ENCODE data around the gene RNF175. TPM values are rescaled to one million over a fixed set of nuclear protein-coding genes. Genes with fewer than 3 reads are reported as not detected.

The RNF175 gene
- total RNA-seq, 1 experiment from 2014 or later, result 5.4 TPM

GRCh38 chr4:153781717-153782416, 22.0 kb upstream of the RNF175 start:
- TF ChIP-seq, protein P1, sequence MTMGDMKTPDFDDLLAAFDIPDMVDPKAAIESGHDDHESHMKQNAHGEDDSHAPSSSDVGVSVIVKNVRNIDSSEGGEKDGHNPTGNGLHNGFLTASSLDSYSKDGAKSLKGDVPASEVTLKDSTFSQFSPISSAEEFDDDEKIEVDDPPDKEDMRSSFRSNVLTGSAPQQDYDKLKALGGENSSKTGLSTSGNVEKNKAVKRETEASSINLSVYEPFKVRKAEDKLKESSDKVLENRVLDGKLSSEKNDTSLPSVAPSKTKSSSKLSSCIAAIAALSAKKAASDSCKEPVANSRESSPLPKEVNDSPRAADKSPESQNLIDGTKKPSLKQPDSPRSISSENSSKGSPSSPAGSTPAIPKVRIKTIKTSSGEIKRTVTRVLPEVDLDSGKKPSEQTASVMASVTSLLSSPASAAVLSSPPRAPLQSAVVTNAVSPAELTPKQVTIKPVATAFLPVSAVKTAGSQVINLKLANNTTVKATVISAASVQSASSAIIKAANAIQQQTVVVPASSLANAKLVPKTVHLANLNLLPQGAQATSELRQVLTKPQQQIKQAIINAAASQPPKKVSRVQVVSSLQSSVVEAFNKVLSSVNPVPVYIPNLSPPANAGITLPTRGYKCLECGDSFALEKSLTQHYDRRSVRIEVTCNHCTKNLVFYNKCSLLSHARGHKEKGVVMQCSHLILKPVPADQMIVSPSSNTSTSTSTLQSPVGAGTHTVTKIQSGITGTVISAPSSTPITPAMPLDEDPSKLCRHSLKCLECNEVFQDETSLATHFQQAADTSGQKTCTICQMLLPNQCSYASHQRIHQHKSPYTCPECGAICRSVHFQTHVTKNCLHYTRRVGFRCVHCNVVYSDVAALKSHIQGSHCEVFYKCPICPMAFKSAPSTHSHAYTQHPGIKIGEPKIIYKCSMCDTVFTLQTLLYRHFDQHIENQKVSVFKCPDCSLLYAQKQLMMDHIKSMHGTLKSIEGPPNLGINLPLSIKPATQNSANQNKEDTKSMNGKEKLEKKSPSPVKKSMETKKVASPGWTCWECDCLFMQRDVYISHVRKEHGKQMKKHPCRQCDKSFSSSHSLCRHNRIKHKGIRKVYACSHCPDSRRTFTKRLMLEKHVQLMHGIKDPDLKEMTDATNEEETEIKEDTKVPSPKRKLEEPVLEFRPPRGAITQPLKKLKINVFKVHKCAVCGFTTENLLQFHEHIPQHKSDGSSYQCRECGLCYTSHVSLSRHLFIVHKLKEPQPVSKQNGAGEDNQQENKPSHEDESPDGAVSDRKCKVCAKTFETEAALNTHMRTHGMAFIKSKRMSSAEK (CRISPR knock-in tag; IDR thresholded peaks at IDR 0.05; ENCODE audit: borderline replicate concordance), result 0 out of 2 replicates have a peak, but pooled peaks have one; percentile 9
- TF ChIP-seq, protein P2, sequence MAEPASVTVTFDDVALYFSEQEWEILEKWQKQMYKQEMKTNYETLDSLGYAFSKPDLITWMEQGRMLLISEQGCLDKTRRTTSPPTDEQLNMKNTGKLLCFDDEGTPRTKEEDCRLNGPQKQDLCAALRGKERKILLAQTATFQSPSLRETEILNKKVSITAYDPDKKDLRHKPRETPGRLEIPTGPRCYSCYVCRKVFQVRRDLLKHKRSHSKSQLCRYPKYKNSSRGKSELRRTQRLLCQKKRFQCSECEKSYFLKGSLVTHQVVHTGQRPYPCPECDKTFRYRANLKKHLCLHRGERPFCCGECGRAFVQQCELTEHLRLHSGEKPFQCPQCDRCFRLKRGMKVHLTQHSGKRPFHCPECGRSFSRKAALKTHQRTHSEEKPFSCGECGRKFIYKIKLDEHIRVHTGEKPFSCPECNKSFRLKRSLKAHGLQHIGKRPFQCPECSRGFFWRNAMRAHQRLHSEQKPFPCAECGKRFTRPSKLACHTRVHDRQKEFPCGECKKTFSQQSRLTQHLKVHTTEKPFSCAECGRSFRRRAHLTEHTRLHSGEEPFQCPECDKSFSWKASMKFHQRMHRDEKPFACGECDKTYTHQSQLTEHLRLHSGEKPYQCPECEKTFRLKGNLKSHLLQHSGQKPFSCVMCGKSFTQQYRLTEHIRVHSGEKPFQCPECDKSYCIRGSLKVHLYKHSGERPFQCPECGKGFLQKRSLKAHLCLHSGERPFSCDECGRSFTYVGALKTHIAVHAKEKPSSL (CRISPR knock-in tag; conservative IDR thresholded peaks at IDR 0.05), result peak; percentile 72; the same call in 1 of the 2 replicates
- TF ChIP-seq JAZF1 (CRISPR knock-in tag; IDR thresholded peaks at IDR 0.05) (no peak), ZNF671 (CRISPR knock-in tag; IDR thresholded peaks at IDR 0.05) (0 out of 2 replicates have a peak, but pooled peaks have one; percentile 13), SP1 (CRISPR knock-in tag; conservative IDR thresholded peaks at IDR 0.05) (no peak)
- TF ChIP-seq, protein P3, sequence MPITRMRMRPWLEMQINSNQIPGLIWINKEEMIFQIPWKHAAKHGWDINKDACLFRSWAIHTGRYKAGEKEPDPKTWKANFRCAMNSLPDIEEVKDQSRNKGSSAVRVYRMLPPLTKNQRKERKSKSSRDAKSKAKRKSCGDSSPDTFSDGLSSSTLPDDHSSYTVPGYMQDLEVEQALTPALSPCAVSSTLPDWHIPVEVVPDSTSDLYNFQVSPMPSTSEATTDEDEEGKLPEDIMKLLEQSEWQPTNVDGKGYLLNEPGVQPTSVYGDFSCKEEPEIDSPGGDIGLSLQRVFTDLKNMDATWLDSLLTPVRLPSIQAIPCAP (CRISPR knock-in tag; IDR thresholded peaks at IDR 0.05), result no peak
- Mint-ChIP-seq H3K9me3 (peaks cover 10% of the 10 kb centered on the region), H3K27me3 (ENCODE audit: low read depth) (no peaks in the 10 kb centered on the region), H3K4me3 (peak overlapping the region; percentile 33; the same call in 1 of the 2 replicates), H3K36me3 (peaks cover 80% of the 10 kb centered on the region), H3K27ac (peak overlapping the region; percentile 89), H3K4me1 (peaks cover 59% of the 10 kb centered on the region)
- ChIA-PET POLR2A (interaction anchor here (1.4 to 1.9 kb wide), 2 partner anchors 9 to 11 kb away, joined by 6 to 17 read pairs; no protein-coding TSS in a partner anchor), CTCF (interaction anchor here (0.7 to 2.4 kb wide), 10 partner anchors 9 to 301 kb away, joined by 3 to 21 read pairs (median 7); no protein-coding TSS in a partner anchor)
- DNase-seq (ENCODE audit: low spot score) (peak; percentile 38), ATAC-seq (peak; percentile 62)

GRCh38 chr4:153781280-153781679, 21.5 kb upstream of the RNF175 start:
- ATAC-seq (peak; percentile 27), DNase-seq (ENCODE audit: low spot score) (no peak)
- Mint-ChIP-seq H3K4me1 (peaks cover 64% of the 10 kb centered on the region), H3K27ac (peak overlapping the region; percentile 89), H3K36me3 (peaks cover 74% of the 10 kb centered on the region), H3K27me3 (ENCODE audit: low read depth) (no peaks in the 10 kb centered on the region), H3K4me3 (no peak overlapping the region), H3K9me3 (peaks cover 10% of the 10 kb centered on the region)
- no peak for TF ChIP-seq ZMAT4 (CRISPR knock-in tag; IDR thresholded peaks at IDR 0.05)
- no peak for TF ChIP-seq EMX1 (CRISPR knock-in tag; IDR thresholded peaks at IDR 0.05)
- TF ChIP-seq FOXP1 (CRISPR knock-in tag; IDR thresholded peaks at IDR 0.05; ENCODE audit: borderline replicate concordance), result peak; percentile 21; the same call in 1 of the 2 replicates
- no peak for TF ChIP-seq CTCF (IDR thresholded peaks at IDR 0.05)
- TF ChIP-seq, protein P1 (CRISPR knock-in tag; IDR thresholded peaks at IDR 0.05; ENCODE audit: borderline replicate concordance), result no peak
- no peak for TF ChIP-seq ZNF219 (CRISPR knock-in tag; IDR thresholded peaks at IDR 0.05; ENCODE audit: borderline replicate concordance)
- TF ChIP-seq CBFB (CRISPR knock-in tag; IDR thresholded peaks at IDR 0.05; ENCODE audit: low read depth), result no peak
- POLR2A ChIA-PET, result interaction anchor here (1.4 to 1.9 kb wide), 2 partner anchors 9 to 12 kb away, joined by 6 to 17 read pairs; no protein-coding TSS in a partner anchor
- CTCF ChIA-PET, result interaction anchor here (0.9 to 2.4 kb wide), 9 partner anchors 8 to 301 kb away, joined by 3 to 21 read pairs (median 8); no protein-coding TSS in a partner anchor
